GM06990 (cell line): Measurements from ENCODE around the gene CHD6.

Experiments used
- DNase-seq: peaks from one replicate; pipeline ENCODE4 v3.0.0-alpha.2; 2011; ENCODE audit not compliant: insufficient read length; ENCODE audit errors: extremely low read depth
- H3K27me3 ChIP-seq: replicated peaks from 2 replicates; pipeline ENCODE4 v1.6.0; 2011; ENCODE audit warnings: low read length; ENCODE audit not compliant: control insufficient read depth, insufficient read depth
- H3K36me3 ChIP-seq: 2 replicates; pipeline ENCODE4 v1.5.1; 2011; ENCODE audit warnings: low read length; ENCODE audit not compliant: control insufficient read depth, insufficient read depth
- H3K4me3 ChIP-seq: replicated peaks from 2 replicates; pipeline ENCODE4 v1.5.1; 2011; ENCODE audit warnings: low read depth, mild to moderate bottlenecking, control low read depth, low read length
- TF ChIP-seq, protein P1 (sequence below): IDR thresholded peaks from 2 replicates; pipeline ENCODE4 v1.5.1; 2011; ENCODE audit warnings: low read length, control low read depth, mild to moderate bottlenecking, inconsistent platforms; ENCODE audit not compliant: insufficient read depth, poor library complexity, severe bottlenecking

Gene CHD6

DNA sequence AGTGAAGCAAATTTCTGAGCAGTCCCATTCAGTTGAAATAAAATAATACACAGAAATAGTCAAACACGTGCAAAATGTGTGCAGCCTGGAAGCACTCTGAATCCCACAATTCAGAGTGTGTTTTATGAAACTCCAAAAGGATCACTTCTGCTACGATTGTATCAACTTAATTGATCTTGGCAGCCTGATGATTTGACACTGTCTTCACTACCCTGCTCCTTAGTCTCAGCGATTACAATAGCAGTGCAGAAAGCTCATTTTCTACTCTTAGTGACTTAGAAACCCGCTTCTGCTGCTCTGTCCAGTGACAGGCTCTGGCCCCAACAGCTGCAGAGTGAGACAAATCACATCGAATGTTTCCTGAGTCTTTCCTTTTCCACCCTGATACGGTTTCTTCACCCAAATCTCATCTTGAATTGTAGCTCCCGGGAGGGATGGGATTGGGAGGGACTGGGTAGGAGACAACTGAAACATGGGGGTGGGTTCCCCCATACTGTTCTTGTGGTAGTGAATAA is 235.3 kb downstream of the CHD6 start:
- Histone ChIP-seq H3K27me3 (no peaks in the 10 kb centered on the region; the same call in 1 of the 2 replicates), H3K36me3 (no peaks in the 10 kb centered on the region), H3K4me3 (no peak overlapping the region)
- TF ChIP-seq, protein P1, sequence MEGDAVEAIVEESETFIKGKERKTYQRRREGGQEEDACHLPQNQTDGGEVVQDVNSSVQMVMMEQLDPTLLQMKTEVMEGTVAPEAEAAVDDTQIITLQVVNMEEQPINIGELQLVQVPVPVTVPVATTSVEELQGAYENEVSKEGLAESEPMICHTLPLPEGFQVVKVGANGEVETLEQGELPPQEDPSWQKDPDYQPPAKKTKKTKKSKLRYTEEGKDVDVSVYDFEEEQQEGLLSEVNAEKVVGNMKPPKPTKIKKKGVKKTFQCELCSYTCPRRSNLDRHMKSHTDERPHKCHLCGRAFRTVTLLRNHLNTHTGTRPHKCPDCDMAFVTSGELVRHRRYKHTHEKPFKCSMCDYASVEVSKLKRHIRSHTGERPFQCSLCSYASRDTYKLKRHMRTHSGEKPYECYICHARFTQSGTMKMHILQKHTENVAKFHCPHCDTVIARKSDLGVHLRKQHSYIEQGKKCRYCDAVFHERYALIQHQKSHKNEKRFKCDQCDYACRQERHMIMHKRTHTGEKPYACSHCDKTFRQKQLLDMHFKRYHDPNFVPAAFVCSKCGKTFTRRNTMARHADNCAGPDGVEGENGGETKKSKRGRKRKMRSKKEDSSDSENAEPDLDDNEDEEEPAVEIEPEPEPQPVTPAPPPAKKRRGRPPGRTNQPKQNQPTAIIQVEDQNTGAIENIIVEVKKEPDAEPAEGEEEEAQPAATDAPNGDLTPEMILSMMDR: no peak
- DNase-seq: no peak

DNA sequence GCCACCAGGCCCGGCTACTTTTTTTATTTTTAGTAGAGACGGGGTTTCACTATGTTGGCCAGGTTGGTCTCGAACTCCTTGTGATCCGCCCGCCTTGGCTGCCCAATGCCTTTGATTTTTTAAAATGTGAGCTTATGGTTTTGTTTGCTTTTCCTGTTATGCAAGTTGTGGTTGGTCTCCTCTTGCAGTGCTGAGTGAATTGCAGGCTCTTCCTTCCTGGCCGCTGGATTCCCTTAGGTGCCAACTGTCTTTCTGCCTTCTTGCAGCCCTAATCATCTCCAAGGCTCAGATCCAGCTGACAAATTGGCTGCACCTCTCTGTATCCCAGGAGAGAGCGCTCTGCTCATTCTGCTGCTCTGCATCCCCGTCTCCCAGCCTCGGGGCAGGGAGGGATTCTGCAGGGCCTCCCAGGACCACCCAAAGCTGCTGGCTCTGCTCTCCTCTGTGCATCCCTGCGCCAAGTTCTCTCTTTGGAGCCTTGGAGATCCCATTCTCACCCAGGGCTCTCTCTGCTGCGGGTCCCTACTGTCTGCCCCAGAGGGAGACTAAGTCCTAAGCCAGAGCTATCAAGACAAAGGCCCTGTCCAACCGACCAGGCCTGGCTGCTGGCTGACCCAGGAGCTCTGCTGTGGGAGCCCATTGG is 237.5 kb downstream of the CHD6 start:
- H3K27me3 ChIP-seq: no peaks in the 10 kb centered on the region; the same call in 1 of the 2 replicates
- H3K4me3 ChIP-seq: no peak overlapping the region
- TF ChIP-seq, protein P1: no peak
- no peaks in the 10 kb centered on the region for H3K36me3 ChIP-seq
- no peak for DNase-seq

DNA sequence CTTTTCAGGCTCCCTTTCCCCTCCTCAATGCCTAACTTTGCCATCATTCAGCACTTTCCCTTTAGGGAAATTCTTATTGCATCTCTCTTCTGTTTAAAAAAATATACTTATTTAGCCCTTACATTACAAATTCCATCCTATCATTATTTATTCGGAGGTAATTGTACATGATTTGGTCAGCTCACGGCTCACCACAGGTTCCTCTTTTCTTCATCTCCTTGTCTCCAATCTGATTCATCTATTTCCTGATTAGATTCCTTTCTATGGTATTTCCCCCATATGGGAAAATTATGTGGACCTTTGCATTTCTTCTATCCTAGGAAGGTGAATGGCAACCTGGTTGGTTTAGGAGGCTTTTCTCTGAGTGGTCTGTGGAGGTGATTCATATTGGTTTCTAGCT is 238.6 kb downstream of the CHD6 start:
- TF ChIP-seq, protein P1: no peak
- DNase-seq: no peak
- Histone ChIP-seq H3K36me3 (no peaks in the 10 kb centered on the region), H3K4me3 (no peak overlapping the region), H3K27me3 (no peaks in the 10 kb centered on the region; the same call in 1 of the 2 replicates)

DNA sequence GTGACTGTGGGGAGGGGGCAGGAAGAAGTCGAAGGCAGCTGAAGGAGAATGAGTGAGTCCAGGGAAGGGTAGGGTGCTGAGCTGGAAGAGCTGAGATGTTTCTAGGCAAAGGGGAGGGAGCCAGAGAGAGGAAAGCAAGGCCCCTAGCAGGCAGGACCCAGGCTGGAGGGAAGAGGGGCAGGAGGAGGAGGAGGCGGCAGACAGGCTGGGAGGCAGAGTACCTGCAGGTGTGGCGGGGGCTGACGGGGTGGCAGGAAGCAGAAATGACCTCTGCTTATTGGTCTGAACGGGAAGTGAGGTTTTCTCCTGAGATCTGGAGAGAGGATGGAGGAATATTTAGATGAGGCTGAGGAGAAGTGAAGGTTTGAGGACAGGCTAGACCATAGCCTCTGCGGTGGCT is 240.9 kb downstream of the CHD6 start:
- Histone ChIP-seq H3K36me3 (no peaks in the 10 kb centered on the region), H3K27me3 (no peaks in the 10 kb centered on the region; the same call in none of the 2 replicates), H3K4me3 (no peak overlapping the region)
- no peak for DNase-seq
- TF ChIP-seq, protein P1: no peak

GRCh38 chr20:41376349-41376748 is 241.8 kb downstream of the CHD6 start:
- DNase-seq: no peak
- Histone ChIP-seq H3K27me3 (no peaks in the 10 kb centered on the region; the same call in none of the 2 replicates), H3K4me3 (no peak overlapping the region), H3K36me3 (no peaks in the 10 kb centered on the region)
- TF ChIP-seq, protein P1: no peak
